ENCODE results near the gene NDST1. TPM values are rescaled to one million over a fixed set of nuclear protein-coding genes. Genes with fewer than 3 reads are reported as not detected.
"Not testable (repeated sequence)": the region's sequence is repeated elsewhere in the genome, so short reads cannot be mapped to it uniquely, and the experiment has no call there.

NDST1 gene
- total RNA-seq, 1 experiment from 2014 or later: 68.9 TPM

- no peak for TF ChIP-seq CTCF (IDR thresholded peaks at IDR 0.05; ENCODE audit: unreplicated experiment)
- H3K27ac Mint-ChIP-seq (ENCODE audit: low read depth, unreplicated experiment): no peak overlapping the region
- H3K4me3 Mint-ChIP-seq (ENCODE audit: unreplicated experiment): no peak overlapping the region
- BruUV-seq (replicated peaks): no TSS peak
- no peaks in the 10 kb centered on the region for H3K27me3 Mint-ChIP-seq (ENCODE audit: insufficient read depth, unreplicated experiment)
- H3K36me3 Mint-ChIP-seq (ENCODE audit: insufficient read depth, unreplicated experiment): peaks cover 6% of the 10 kb centered on the region
- ChIA-PET POLR2A (interaction anchor here (0.6 to 1.3 kb wide), 4 partner anchors 11 to 926 kb away, joined by 3 to 5 read pairs (median 4); no protein-coding TSS in a partner anchor), CTCF (interaction anchor here (0.7 to 1.6 kb wide), 3 partner anchors 11 to 231 kb away, joined by 4 to 6 read pairs (median 6); partner anchors contain the start of gene RBM22)
- no peaks in the 10 kb centered on the region for H3K9me3 Mint-ChIP-seq (ENCODE audit: unreplicated experiment)
- peak; percentile 81 for DNase-seq (ENCODE audit: unreplicated experiment)
- intact Hi-C loops (cut with micrococcal nuclease): loop anchor here (2.0 kb wide), 1 partner anchor 75 kb away; no protein-coding TSS in a partner anchor
- peaks cover 24% of the 10 kb centered on the region for H3K4me1 Mint-ChIP-seq (ENCODE audit: insufficient read depth, unreplicated experiment)
These were observed 38.0 kb upstream of the NDST1 start for GRCh38 chr5:150469718-150470469.

DNA sequence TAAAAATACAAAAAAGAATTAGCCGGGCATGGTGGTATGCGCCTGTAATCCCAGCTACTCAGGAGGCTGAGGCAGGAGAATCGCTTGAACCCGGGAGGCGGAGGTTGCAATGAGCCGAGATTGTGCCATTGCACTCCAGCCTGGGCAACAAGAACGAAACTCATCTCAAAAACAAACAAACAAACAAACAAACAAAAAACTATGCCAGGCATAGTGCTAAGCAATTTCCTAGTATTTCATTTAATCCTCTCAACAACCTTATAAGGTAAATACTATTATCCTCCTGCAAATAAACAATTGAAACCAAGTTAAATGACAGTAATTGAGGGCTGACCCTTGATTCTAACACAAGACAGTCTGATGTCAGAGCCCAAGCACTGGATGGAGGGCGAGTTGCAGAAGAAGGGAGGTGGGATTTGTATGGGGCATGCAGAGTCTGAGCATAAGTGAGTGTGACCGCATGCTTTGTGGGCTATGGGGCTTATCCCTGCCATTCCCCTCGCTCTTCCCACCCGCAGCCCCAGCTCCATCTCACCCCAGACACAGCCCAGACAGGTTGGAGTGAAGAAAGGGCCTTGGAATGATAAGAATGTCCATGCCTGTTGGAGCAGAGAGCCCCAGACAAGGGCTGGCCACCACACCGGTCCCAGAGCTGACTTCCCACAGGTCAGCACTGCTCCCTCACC is 34.1 kb upstream of the NDST1 start:
- POLR2A ChIA-PET: interaction anchor here (0.6 to 1.2 kb wide), 6 partner anchors 10 to 226 kb away, joined by 3 to 4 read pairs (median 3); no protein-coding TSS in a partner anchor
- Mint-ChIP-seq H3K27me3 (ENCODE audit: insufficient read depth, unreplicated experiment) (no peaks in the 10 kb centered on the region), H3K27ac (ENCODE audit: low read depth, unreplicated experiment) (peak overlapping the region; percentile 83), H3K4me1 (ENCODE audit: insufficient read depth, unreplicated experiment) (peaks cover 24% of the 10 kb centered on the region), H3K4me3 (ENCODE audit: unreplicated experiment) (no peak overlapping the region), H3K9me3 (ENCODE audit: unreplicated experiment) (no peaks in the 10 kb centered on the region), H3K36me3 (ENCODE audit: insufficient read depth, unreplicated experiment) (peaks cover 6% of the 10 kb centered on the region)
- BruUV-seq (replicated peaks): no TSS peak
- TF ChIP-seq CTCF (IDR thresholded peaks at IDR 0.05; ENCODE audit: unreplicated experiment): no peak
- CTCF ChIA-PET: interaction anchor here (0.7 to 1.7 kb wide), 8 partner anchors 11 to 87 kb away, joined by 3 to 6 read pairs (median 4); partner anchors contain the start of gene RPS14
- intact Hi-C loops (cut with micrococcal nuclease): no loop called here
- peak; percentile 66 for DNase-seq (ENCODE audit: unreplicated experiment)

DNA sequence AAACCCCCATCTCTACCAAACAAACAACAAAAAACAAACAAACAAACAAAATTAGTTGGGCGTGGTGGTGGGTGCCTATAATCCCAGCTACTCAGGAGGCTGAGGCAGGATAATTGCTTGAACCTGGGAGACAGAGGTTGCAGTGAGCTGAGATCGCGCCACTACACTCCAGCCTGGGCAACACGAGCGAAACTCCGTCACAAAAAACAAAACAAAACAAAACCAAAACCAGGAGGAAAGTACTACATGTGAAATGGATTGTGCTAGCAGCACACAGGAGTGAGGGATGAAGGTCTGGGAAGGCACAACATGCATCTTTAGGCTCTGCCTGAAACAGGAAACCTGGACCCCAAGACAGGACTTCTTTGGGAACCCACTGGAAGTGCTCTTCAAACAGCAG is 31.4 kb upstream of the NDST1 start:
- H3K27ac Mint-ChIP-seq (ENCODE audit: low read depth, unreplicated experiment); CTCF ChIA-PET; intact Hi-C loops (cut with micrococcal nuclease): not testable (repeated sequence)

DNA sequence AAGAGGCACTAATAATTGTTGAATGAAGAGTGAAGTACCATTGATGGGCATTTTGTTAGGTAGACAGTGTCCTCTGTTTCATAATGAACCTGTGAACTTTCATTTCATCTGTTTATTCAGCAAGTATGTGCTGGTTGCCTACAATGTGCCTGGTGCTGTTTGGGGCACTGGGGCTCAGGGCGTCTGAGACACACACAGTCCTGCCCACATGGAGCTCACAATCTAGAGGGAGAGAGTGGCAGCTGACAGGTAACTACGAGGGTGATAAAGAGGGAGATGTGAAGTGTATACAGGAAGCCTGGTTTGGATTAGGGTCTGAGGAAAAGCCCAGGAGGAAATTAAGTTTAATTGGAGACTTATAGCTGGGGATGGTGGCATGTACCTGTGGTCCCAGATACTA is 28.5 kb upstream of the NDST1 start:
- Mint-ChIP-seq H3K27ac (ENCODE audit: low read depth, unreplicated experiment) (no peak overlapping the region), H3K4me1 (ENCODE audit: insufficient read depth, unreplicated experiment) (peaks cover 3% of the 10 kb centered on the region), H3K36me3 (ENCODE audit: insufficient read depth, unreplicated experiment) (no peaks in the 10 kb centered on the region), H3K4me3 (ENCODE audit: unreplicated experiment) (no peak overlapping the region), H3K9me3 (ENCODE audit: unreplicated experiment) (no peaks in the 10 kb centered on the region), H3K27me3 (ENCODE audit: insufficient read depth, unreplicated experiment) (no peaks in the 10 kb centered on the region)
- BruUV-seq (replicated peaks): no TSS peak
- POLR2A ChIA-PET: interaction anchor here (0.5 kb wide), 1 partner anchor 114 kb away, joined by 4 read pairs; no protein-coding TSS in a partner anchor
- intact Hi-C loops (cut with micrococcal nuclease): no loop called here
- CTCF ChIA-PET: interaction anchor here (0.7 to 1.7 kb wide), 5 partner anchors 23 to 827 kb away, joined by 3 to 7 read pairs (median 4); no protein-coding TSS in a partner anchor
- TF ChIP-seq CTCF (IDR thresholded peaks at IDR 0.05; ENCODE audit: unreplicated experiment): no peak
- DNase-seq (ENCODE audit: unreplicated experiment): no peak

More for the DNA sequence above, 31.4 kb upstream of the NDST1 start:
- H3K9me3 Mint-ChIP-seq (ENCODE audit: unreplicated experiment); H3K4me3 Mint-ChIP-seq (ENCODE audit: unreplicated experiment); H3K27me3 Mint-ChIP-seq (ENCODE audit: insufficient read depth, unreplicated experiment); BruUV-seq (replicated peaks); DNase-seq (ENCODE audit: unreplicated experiment); POLR2A ChIA-PET; H3K36me3 Mint-ChIP-seq (ENCODE audit: insufficient read depth, unreplicated experiment): not testable (repeated sequence)
- H3K4me1 Mint-ChIP-seq (ENCODE audit: insufficient read depth, unreplicated experiment): peaks cover 24% of the 10 kb centered on the region
